ENCODE results near the gene NPC2.

DNA sequence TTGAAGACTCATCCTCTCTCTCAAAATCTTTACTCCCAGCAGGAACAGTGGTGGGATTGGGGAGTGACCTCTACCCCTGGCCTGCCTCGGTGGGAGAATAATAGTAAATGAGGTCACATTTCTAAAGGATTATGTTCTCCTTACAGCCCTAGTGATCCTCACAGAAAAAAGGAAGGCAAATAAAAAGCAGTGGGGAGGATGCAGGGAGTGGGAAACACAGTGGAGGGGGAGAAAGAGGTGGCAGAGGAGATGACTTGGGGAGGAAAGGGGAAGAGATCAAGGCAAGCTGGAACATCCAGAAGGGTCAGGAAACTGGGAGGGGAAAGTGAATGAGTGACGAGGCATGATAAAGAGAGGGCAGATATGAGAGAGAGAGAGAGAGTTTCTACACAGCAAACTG, 58.8 kb downstream of the NPC2 start:
- TF ChIP-seq, protein P1, sequence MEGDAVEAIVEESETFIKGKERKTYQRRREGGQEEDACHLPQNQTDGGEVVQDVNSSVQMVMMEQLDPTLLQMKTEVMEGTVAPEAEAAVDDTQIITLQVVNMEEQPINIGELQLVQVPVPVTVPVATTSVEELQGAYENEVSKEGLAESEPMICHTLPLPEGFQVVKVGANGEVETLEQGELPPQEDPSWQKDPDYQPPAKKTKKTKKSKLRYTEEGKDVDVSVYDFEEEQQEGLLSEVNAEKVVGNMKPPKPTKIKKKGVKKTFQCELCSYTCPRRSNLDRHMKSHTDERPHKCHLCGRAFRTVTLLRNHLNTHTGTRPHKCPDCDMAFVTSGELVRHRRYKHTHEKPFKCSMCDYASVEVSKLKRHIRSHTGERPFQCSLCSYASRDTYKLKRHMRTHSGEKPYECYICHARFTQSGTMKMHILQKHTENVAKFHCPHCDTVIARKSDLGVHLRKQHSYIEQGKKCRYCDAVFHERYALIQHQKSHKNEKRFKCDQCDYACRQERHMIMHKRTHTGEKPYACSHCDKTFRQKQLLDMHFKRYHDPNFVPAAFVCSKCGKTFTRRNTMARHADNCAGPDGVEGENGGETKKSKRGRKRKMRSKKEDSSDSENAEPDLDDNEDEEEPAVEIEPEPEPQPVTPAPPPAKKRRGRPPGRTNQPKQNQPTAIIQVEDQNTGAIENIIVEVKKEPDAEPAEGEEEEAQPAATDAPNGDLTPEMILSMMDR (IDR thresholded peaks at IDR 0.05; ENCODE audit: poor library complexity, severe bottlenecking), result no peak
- TF ChIP-seq POLR2AphosphoS5 (IDR thresholded peaks at IDR 0.05), result no peak
- no peak for TF ChIP-seq SMC3 (conservative IDR thresholded peaks at IDR 0.05; ENCODE audit: poor library complexity)
- TF ChIP-seq, protein P2, sequence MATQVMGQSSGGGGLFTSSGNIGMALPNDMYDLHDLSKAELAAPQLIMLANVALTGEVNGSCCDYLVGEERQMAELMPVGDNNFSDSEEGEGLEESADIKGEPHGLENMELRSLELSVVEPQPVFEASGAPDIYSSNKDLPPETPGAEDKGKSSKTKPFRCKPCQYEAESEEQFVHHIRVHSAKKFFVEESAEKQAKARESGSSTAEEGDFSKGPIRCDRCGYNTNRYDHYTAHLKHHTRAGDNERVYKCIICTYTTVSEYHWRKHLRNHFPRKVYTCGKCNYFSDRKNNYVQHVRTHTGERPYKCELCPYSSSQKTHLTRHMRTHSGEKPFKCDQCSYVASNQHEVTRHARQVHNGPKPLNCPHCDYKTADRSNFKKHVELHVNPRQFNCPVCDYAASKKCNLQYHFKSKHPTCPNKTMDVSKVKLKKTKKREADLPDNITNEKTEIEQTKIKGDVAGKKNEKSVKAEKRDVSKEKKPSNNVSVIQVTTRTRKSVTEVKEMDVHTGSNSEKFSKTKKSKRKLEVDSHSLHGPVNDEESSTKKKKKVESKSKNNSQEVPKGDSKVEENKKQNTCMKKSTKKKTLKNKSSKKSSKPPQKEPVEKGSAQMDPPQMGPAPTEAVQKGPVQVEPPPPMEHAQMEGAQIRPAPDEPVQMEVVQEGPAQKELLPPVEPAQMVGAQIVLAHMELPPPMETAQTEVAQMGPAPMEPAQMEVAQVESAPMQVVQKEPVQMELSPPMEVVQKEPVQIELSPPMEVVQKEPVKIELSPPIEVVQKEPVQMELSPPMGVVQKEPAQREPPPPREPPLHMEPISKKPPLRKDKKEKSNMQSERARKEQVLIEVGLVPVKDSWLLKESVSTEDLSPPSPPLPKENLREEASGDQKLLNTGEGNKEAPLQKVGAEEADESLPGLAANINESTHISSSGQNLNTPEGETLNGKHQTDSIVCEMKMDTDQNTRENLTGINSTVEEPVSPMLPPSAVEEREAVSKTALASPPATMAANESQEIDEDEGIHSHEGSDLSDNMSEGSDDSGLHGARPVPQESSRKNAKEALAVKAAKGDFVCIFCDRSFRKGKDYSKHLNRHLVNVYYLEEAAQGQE (IDR thresholded peaks at IDR 0.05; ENCODE audit: borderline replicate concordance), result no peak
- TF ChIP-seq TAF1 (IDR thresholded peaks at IDR 0.05; ENCODE audit: low read depth), result no peak
- no peak for TF ChIP-seq EP300 (conservative IDR thresholded peaks at IDR 0.05; ENCODE audit: poor library complexity, severe bottlenecking)

Measured in neural cell (in vitro differentiated cells).